HepG2 (cell line): ENCODE data around the gene SOCS1. TPM values are rescaled to one million over a fixed set of nuclear protein-coding genes. Genes with fewer than 3 reads are reported as not detected.

Experiments
- ETV6 ChIP-seq: sonication (generic); formaldehyde crosslinking; conservative IDR thresholded peaks from 2 replicates; pipeline ENCODE4 v1.4.0; 2020; ENCODE audit warnings: missing genetic modification reagents
- HOXD1 ChIP-seq: sonication (generic); formaldehyde crosslinking; IDR thresholded peaks from 2 replicates; pipeline ENCODE4 v1.5.0; 2020; ENCODE audit warnings: missing genetic modification reagents
- MAFG ChIP-seq: sonication (generic); formaldehyde crosslinking; IDR thresholded peaks from 2 replicates; pipeline ENCODE4 v1.5.1; 2020; ENCODE audit warnings: mild to moderate bottlenecking, missing genetic modification reagents
- NFATC3 ChIP-seq: sonication (generic); formaldehyde crosslinking; IDR thresholded peaks from 2 replicates; pipeline ENCODE4 v1.5.1; 2020; ENCODE audit warnings: mild to moderate bottlenecking, missing genetic modification reagents
- NONO ChIP-seq, 2 experiments: fragments of 450-650 bp in 1 of 2; sonication (generic) in 1 of 2; formaldehyde crosslinking in 1 of 2; IDR thresholded peaks in 1 of 2; conservative IDR thresholded peaks in 1 of 2; 2 replicates each; pipeline versions ENCODE4 v1.6.1 to v1.8.0; 2017 to 2022; ENCODE audit warnings: mild to moderate bottlenecking in 1 of 2, missing genetic modification reagents in 1 of 2, moderate library complexity in 1 of 2
- POLR2G ChIP-seq: fragments of 200-400 bp; formaldehyde crosslinking; IDR thresholded peaks from 2 replicates; pipeline ENCODE4 v1.6.1; 2018; ENCODE audit warnings: mild to moderate bottlenecking, low read depth, low read length, moderate library complexity
- RCOR2 ChIP-seq: IDR thresholded peaks from 2 replicates; pipeline ENCODE4 v1.6.1; 2016; ENCODE audit warnings: missing biosample characterization, missing genetic modification reagents
- REPIN1 ChIP-seq: sonication (generic); formaldehyde crosslinking; IDR thresholded peaks from 2 replicates; pipeline ENCODE4 v1.8.0; 2022; ENCODE audit warnings: missing genetic modification reagents, low read depth, mild to moderate bottlenecking, borderline replicate concordance
- SP5 ChIP-seq: IDR thresholded peaks from 2 replicates; pipeline ENCODE4 v1.6.1; 2016; ENCODE audit warnings: low read depth, borderline replicate concordance
- SRY ChIP-seq: sonication (generic); formaldehyde crosslinking; IDR thresholded peaks from 2 replicates; pipeline ENCODE4 v1.8.0; 2022; ENCODE audit warnings: mild to moderate bottlenecking, missing genetic modification reagents
- TAF1 ChIP-seq: sonication (generic); formaldehyde crosslinking; IDR thresholded peaks from 2 replicates; pipeline ENCODE4 v1.4.0; 2020; ENCODE audit warnings: missing genetic modification reagents
- ZFP82 ChIP-seq: sonication (generic); formaldehyde crosslinking; IDR thresholded peaks from 2 replicates; pipeline ENCODE4 v1.5.1; 2020; ENCODE audit warnings: mild to moderate bottlenecking, missing genetic modification reagents, borderline replicate concordance
- ZNF430 ChIP-seq: sonication (generic); formaldehyde crosslinking; IDR thresholded peaks from 2 replicates; pipeline ENCODE4 v1.9.0; 2021; ENCODE audit warnings: mild to moderate bottlenecking, missing genetic modification reagents
- polyA plus RNA-seq, 8 experiments: library from polyadenylated mRNA; depleted of rRNA in 3 of 8; stranded (reverse) in 7 of 8; unstranded in 1 of 8; fragments of >200 nt; fragmentation: Illumina TruSeq in 4 of 8; extraction: Trizol in 4 of 8; gene quantifications; 2 replicates each; pipeline versions ENCODE4 v1.2.1 to v1.2.3, GENCODE V29; 2011 to 2016; ENCODE audit warnings: low read depth in 4 of 8, missing spikeins in 1 of 8, mixed read lengths in 1 of 8; ENCODE audit not compliant: insufficient read depth in 1 of 8
- total RNA-seq, 5 experiments: library from RNA; depleted of rRNA; stranded (reverse); fragments of >200 nt; fragmentation: Illumina TruSeq; extraction: Trizol; gene quantifications; 2 replicates each; pipeline ENCODE4 v1.2.3, GENCODE V29; 2016; ENCODE audit warnings: low read depth in 1 of 5
- TF ChIP-seq, protein P1 (sequence below): sonication (generic); formaldehyde crosslinking; IDR thresholded peaks from 2 replicates; pipeline ENCODE4 v1.5.0; 2020; ENCODE audit warnings: missing genetic modification reagents
- TF ChIP-seq, protein P2 (sequence below): sonication (generic); formaldehyde crosslinking; IDR thresholded peaks from 2 replicates; pipeline ENCODE4 v1.8.1; 2023; ENCODE audit warnings: mild to moderate bottlenecking, missing genetic modification reagents
- TF ChIP-seq, protein P3 (sequence below): sonication (generic); formaldehyde crosslinking; IDR thresholded peaks from 2 replicates; pipeline ENCODE4 v1.5.1; 2020; ENCODE audit warnings: mild to moderate bottlenecking, missing genetic modification reagents, moderate library complexity
- TF ChIP-seq, protein P4 (sequence below): sonication (generic); formaldehyde crosslinking; IDR thresholded peaks from 2 replicates; pipeline ENCODE4 v1.5.0; 2020; ENCODE audit warnings: mild to moderate bottlenecking, missing genetic modification reagents, borderline replicate concordance

Gene SOCS1
- total and polyA plus RNA-seq, 2 of the 13 experiments (the other 11 are each of a cell fraction or from before 2014, with no cell fraction given) = 5.3 to 6.3 TPM

DNA sequence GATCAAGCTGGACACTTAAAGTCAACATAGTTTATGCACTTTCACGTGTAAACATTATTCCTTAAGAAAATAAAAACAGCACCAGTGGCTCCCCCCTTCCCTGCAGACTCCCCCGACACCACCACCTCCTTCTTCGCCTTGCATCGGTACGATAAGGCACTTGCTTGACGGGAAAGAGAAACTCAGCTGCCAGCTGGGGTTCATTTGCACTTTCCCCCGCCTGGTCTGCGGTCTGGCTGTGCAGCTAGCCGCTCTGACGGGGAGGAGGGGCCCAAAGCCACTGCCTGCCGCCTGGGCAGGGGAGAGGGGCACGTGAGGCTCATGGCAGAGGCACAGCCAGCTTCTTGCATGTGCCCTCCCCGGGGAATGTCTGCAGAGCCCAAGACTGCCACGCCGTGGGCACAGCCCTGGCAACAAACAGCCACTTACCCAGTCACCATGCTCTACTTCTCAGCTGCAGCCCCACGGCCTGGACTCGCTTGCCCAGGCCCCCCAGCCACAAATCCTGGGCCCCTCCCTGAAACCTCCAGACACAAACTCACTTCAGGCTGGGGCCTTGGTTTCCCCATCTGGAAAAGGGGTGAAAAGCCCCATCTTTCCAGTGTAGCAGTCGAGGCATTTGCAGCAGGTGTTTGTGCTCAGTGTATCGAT, 41.6 kb upstream of the SOCS1 start (continued):
- peak; percentile 87; the same call in 1 of the 2 replicates for TF ChIP-seq ZFP82 (CRISPR knock-in tag)
- 0 out of 2 replicates have a peak, but pooled peaks have one; percentile 47 for TF ChIP-seq REPIN1
- TF ChIP-seq, protein P1, sequence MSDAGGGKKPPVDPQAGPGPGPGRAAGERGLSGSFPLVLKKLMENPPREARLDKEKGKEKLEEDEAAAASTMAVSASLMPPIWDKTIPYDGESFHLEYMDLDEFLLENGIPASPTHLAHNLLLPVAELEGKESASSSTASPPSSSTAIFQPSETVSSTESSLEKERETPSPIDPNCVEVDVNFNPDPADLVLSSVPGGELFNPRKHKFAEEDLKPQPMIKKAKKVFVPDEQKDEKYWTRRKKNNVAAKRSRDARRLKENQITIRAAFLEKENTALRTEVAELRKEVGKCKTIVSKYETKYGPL (CRISPR knock-in tag) = no peak
- TF ChIP-seq, protein P2, sequence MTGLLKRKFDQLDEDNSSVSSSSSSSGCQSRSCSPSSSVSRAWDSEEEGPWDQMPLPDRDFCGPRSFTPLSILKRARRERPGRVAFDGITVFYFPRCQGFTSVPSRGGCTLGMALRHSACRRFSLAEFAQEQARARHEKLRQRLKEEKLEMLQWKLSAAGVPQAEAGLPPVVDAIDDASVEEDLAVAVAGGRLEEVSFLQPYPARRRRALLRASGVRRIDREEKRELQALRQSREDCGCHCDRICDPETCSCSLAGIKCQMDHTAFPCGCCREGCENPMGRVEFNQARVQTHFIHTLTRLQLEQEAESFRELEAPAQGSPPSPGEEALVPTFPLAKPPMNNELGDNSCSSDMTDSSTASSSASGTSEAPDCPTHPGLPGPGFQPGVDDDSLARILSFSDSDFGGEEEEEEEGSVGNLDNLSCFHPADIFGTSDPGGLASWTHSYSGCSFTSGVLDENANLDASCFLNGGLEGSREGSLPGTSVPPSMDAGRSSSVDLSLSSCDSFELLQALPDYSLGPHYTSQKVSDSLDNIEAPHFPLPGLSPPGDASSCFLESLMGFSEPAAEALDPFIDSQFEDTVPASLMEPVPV = 0 out of 2 replicates have a peak, but pooled peaks have one; percentile 71
- TF ChIP-seq, protein P3, sequence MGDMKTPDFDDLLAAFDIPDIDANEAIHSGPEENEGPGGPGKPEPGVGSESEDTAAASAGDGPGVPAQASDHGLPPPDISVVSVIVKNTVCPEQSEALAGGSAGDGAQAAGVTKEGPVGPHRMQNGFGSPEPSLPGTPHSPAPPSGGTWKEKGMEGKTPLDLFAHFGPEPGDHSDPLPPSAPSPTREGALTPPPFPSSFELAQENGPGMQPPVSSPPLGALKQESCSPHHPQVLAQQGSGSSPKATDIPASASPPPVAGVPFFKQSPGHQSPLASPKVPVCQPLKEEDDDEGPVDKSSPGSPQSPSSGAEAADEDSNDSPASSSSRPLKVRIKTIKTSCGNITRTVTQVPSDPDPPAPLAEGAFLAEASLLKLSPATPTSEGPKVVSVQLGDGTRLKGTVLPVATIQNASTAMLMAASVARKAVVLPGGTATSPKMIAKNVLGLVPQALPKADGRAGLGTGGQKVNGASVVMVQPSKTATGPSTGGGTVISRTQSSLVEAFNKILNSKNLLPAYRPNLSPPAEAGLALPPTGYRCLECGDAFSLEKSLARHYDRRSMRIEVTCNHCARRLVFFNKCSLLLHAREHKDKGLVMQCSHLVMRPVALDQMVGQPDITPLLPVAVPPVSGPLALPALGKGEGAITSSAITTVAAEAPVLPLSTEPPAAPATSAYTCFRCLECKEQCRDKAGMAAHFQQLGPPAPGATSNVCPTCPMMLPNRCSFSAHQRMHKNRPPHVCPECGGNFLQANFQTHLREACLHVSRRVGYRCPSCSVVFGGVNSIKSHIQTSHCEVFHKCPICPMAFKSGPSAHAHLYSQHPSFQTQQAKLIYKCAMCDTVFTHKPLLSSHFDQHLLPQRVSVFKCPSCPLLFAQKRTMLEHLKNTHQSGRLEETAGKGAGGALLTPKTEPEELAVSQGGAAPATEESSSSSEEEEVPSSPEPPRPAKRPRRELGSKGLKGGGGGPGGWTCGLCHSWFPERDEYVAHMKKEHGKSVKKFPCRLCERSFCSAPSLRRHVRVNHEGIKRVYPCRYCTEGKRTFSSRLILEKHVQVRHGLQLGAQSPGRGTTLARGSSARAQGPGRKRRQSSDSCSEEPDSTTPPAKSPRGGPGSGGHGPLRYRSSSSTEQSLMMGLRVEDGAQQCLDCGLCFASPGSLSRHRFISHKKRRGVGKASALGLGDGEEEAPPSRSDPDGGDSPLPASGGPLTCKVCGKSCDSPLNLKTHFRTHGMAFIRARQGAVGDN (CRISPR knock-in tag) = peak; percentile 100
- TF ChIP-seq NFATC3 (CRISPR knock-in tag) = 0 out of 2 replicates have a peak, but pooled peaks have one; percentile 85
- no peak for TF ChIP-seq MAFG (CRISPR knock-in tag)
- TF ChIP-seq TAF1 (CRISPR knock-in tag) = peak; percentile 24; the same call in 1 of the 2 replicates
- TF ChIP-seq POLR2G = peak; percentile 49
- TF ChIP-seq HOXD1 (CRISPR knock-in tag) = 0 out of 2 replicates have a peak, but pooled peaks have one; percentile 46
- TF ChIP-seq SP5 (CRISPR knock-in tag) = peak; percentile 60
- 0 out of 2 replicates have a peak, but pooled peaks have one; percentile 69 for TF ChIP-seq ETV6
- TF ChIP-seq ZNF430 (CRISPR knock-in tag) = 0 out of 2 replicates have a peak, but pooled peaks have one; percentile 72
- no peak; the same call in 1 of the 2 replicates for TF ChIP-seq SRY (CRISPR knock-in tag)
- no peak for TF ChIP-seq NONO (IDR thresholded peaks at IDR 0.05)
- peak; percentile 80; the same call in 1 of the 2 replicates for TF ChIP-seq NONO (CRISPR knock-in tag; conservative IDR thresholded peaks at IDR 0.05)
- TF ChIP-seq, protein P4, sequence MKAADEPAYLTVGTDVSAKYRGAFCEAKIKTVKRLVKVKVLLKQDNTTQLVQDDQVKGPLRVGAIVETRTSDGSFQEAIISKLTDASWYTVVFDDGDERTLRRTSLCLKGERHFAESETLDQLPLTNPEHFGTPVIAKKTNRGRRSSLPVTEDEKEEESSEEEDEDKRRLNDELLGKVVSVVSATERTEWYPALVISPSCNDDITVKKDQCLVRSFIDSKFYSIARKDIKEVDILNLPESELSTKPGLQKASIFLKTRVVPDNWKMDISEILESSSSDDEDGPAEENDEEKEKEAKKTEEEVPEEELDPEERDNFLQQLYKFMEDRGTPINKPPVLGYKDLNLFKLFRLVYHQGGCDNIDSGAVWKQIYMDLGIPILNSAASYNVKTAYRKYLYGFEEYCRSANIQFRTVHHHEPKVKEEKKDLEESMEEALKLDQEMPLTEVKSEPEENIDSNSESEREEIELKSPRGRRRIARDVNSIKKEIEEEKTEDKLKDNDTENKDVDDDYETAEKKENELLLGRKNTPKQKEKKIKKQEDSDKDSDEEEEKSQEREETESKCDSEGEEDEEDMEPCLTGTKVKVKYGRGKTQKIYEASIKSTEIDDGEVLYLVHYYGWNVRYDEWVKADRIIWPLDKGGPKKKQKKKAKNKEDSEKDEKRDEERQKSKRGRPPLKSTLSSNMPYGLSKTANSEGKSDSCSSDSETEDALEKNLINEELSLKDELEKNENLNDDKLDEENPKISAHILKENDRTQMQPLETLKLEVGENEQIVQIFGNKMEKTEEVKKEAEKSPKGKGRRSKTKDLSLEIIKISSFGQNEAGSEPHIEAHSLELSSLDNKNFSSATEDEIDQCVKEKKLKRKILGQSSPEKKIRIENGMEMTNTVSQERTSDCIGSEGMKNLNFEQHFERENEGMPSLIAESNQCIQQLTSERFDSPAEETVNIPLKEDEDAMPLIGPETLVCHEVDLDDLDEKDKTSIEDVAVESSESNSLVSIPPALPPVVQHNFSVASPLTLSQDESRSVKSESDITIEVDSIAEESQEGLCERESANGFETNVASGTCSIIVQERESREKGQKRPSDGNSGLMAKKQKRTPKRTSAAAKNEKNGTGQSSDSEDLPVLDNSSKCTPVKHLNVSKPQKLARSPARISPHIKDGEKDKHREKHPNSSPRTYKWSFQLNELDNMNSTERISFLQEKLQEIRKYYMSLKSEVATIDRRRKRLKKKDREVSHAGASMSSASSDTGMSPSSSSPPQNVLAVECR = peak; percentile 59
- peak; percentile 58; the same call in 1 of the 2 replicates for TF ChIP-seq RCOR2 (CRISPR knock-in tag)
